Liver (tissue), 9 donors: ENCODE data around the gene HSDL2. TPM values are rescaled to one million over a fixed set of nuclear protein-coding genes. Genes with fewer than 3 reads are reported as not detected.

Experiments used
- DNase-seq: peaks from one replicate; pipeline ENCODE4 v3.0.0-alpha.2; 2017; ENCODE audit warnings: low spot score
- H3K27ac ChIP-seq, 2 donors: one replicate each; pipeline ENCODE4 v1.7.0; 2013; ENCODE audit warnings: inconsistent platforms in 2 of 2, low read length in 2 of 2, control low read depth in 1 of 2, low read depth in 1 of 2, mild to moderate bottlenecking in 1 of 2
- H3K27me3 ChIP-seq, 4 donors: one replicate each; pipeline versions ENCODE4 v1.6.1 to v1.7.0; 2013; ENCODE audit warnings: low read length in 3 of 4, inconsistent platforms in 1 of 4, mild to moderate bottlenecking in 1 of 4, moderate library complexity in 1 of 4; ENCODE audit not compliant: control insufficient read depth in 4 of 4, insufficient read depth in 4 of 4
- H3K36me3 ChIP-seq, 4 donors: one replicate each; pipeline versions ENCODE4 v1.6.1 to v1.7.0; 2013; ENCODE audit warnings: low read length in 3 of 4, mild to moderate bottlenecking in 3 of 4, low read depth in 1 of 4, moderate library complexity in 1 of 4; ENCODE audit not compliant: control insufficient read depth in 4 of 4, insufficient read depth in 3 of 4
- H3K4me1 ChIP-seq, 4 donors: one replicate each; pipeline versions ENCODE4 v1.6.1 to v1.7.0; 2013; ENCODE audit warnings: low read length in 3 of 4, mild to moderate bottlenecking in 3 of 4, moderate library complexity in 1 of 4; ENCODE audit not compliant: control insufficient read depth in 4 of 4, insufficient read depth in 4 of 4
- H3K4me3 ChIP-seq, 3 donors: one replicate each; pipeline versions ENCODE4 v1.6.1 to v1.7.0; 2013; ENCODE audit warnings: low read length in 3 of 3, control low read depth in 1 of 3, low read depth in 1 of 3, mild to moderate bottlenecking in 1 of 3
- H3K9ac ChIP-seq, 2 donors: one replicate each; pipeline ENCODE4 v1.7.0; 2013; ENCODE audit warnings: low read length in 2 of 2, mild to moderate bottlenecking in 2 of 2, moderate library complexity in 2 of 2, control low read depth in 1 of 2, low read depth in 1 of 2
- H3K9me3 ChIP-seq, 4 donors: one replicate each; pipeline versions ENCODE4 v1.6.1 to v1.7.0; 2013; ENCODE audit warnings: low read length in 3 of 4; ENCODE audit not compliant: control insufficient read depth in 4 of 4
- ATF3 ChIP-seq: IDR thresholded peaks from 2 replicates; pipeline ENCODE4 v1.6.1; 2016; ENCODE audit warnings: antibody characterized with exemption
- FOXA1 ChIP-seq: IDR thresholded peaks from 2 replicates; pipeline ENCODE4 v1.6.1; 2016; ENCODE audit warnings: antibody characterized with exemption
- FOXA2 ChIP-seq: IDR thresholded peaks from 2 replicates; pipeline ENCODE4 v1.6.1; 2016; ENCODE audit warnings: antibody characterized with exemption
- GABPA ChIP-seq, 2 donors: IDR thresholded peaks in 1 of 2; conservative IDR thresholded peaks in 1 of 2; 2 replicates each; pipeline ENCODE4 v1.6.1; 2016; ENCODE audit warnings: antibody characterized with exemption in 2 of 2, mild to moderate bottlenecking in 1 of 2, moderate library complexity in 1 of 2
- HNF4A ChIP-seq, 2 donors: conservative IDR thresholded peaks; 2 replicates each; pipeline ENCODE4 v1.6.1; 2016; ENCODE audit warnings: antibody characterized with exemption in 2 of 2, mild to moderate bottlenecking in 2 of 2
- HNF4G ChIP-seq: IDR thresholded peaks from 2 replicates; pipeline ENCODE4 v1.6.1; 2016; ENCODE audit warnings: antibody characterized with exemption
- JUND ChIP-seq, 2 donors: IDR thresholded peaks; 2 replicates each; pipeline ENCODE4 v1.6.1; 2016; ENCODE audit warnings: antibody characterized with exemption in 2 of 2
- MAX ChIP-seq: IDR thresholded peaks from 2 replicates; pipeline ENCODE4 v1.6.1; 2016; ENCODE audit warnings: antibody characterized with exemption
- NR2F2 ChIP-seq: IDR thresholded peaks from 2 replicates; pipeline ENCODE4 v1.6.1; 2016; ENCODE audit warnings: antibody characterized with exemption
- RAD21 ChIP-seq, 2 donors: IDR thresholded peaks; 2 replicates each; pipeline ENCODE4 v1.6.1; 2016; ENCODE audit warnings: antibody characterized with exemption in 2 of 2, mild to moderate bottlenecking in 2 of 2
- REST ChIP-seq: IDR thresholded peaks from 2 replicates; pipeline ENCODE4 v1.6.1; 2016; ENCODE audit warnings: antibody characterized with exemption, mild to moderate bottlenecking
- RXRA ChIP-seq, 2 donors: IDR thresholded peaks; 2 replicates each; pipeline ENCODE4 v1.6.1; 2017 to 2018; ENCODE audit warnings: antibody characterized with exemption in 2 of 2, mild to moderate bottlenecking in 1 of 2
- SP1 ChIP-seq: IDR thresholded peaks from 2 replicates; pipeline ENCODE4 v1.6.1; 2018; ENCODE audit warnings: antibody characterized with exemption, mild to moderate bottlenecking
- TAF1 ChIP-seq: conservative IDR thresholded peaks from 2 replicates; pipeline ENCODE4 v1.6.1; 2016; ENCODE audit warnings: antibody characterized with exemption, mild to moderate bottlenecking
- YY1 ChIP-seq: IDR thresholded peaks from 2 replicates; pipeline ENCODE4 v1.6.1; 2016; ENCODE audit warnings: antibody characterized with exemption, mild to moderate bottlenecking
- ZBTB33 ChIP-seq: IDR thresholded peaks from 2 replicates; pipeline ENCODE4 v1.6.1; 2016; ENCODE audit warnings: antibody characterized with exemption
- WGBS: extraction: QIAGEN DNeasy Blood & Tissue Kit; methylation state at CpG from one replicate; pipeline ENCODE4 v1.1.7; 2013; 5-methylcytosine and 5-hydroxymethylcytosine counted together
- polyA plus RNA-seq, 2 donors: library from polyadenylated mRNA; stranded (reverse) in 1 of 2; unstranded in 1 of 2; fragments of 200-250 nt in 1 of 2; fragments of >200 nt in 1 of 2; fragmentation: Nextera tagmentation in 1 of 2; extraction: Ambion mirVana in 1 of 2; gene quantifications; one replicate each; pipeline versions ENCODE4 v1.2.1 to v1.2.3, GENCODE V29; 2013 to 2015
- total RNA-seq, 2 donors: library from RNA; depleted of rRNA; stranded (reverse); fragments of >200 nt; gene quantifications; one replicate each; pipeline ENCODE4 v1.2.3, GENCODE V29; 2014
- donor health status: healthy.
- donor health status: healthy.
- donor health status: healthy.
- donor health status: healthy.
- donor health status: healthy.

Gene HSDL2
- total RNA-seq (100 to 1,000 TPM in 1 of 2 donors, 10 to 100 TPM in 1; 26.1 to 135 TPM), polyA plus RNA-seq (10 to 100 TPM; 72.2 to 86.9 TPM)

GRCh38 chr9:112380102-112380824 lies at the start of gene HSDL2:
HSDL2 (plus strand) TSS chr9:112380108; CDS start chr9:112380164, 56 bp downstream.
- peaks cover 16 to 62% (median 52%) of the 10 kb centered on the region in 4 donors for H3K4me1 ChIP-seq

GRCh38 chr9:112331674-112331952 lies 48.3 kb upstream of the HSDL2 start:
- H3K9ac ChIP-seq: no peak overlapping the region
- DNase-seq: no peak
- peak overlapping the region in 1 of 3 donors; percentile 17 for H3K4me3 ChIP-seq
- H3K4me1 ChIP-seq: peaks cover 6 to 34% (median 14%) of the 10 kb centered on the region in 4 donors
- peak overlapping the region in 1 of 2 donors; percentile 44 for H3K27ac ChIP-seq
- 46% methylated on average over 4 of the region's 4 CpGs for WGBS
- no peaks in the 10 kb centered on the region for H3K27me3 ChIP-seq
- no peaks in the 10 kb centered on the region for H3K9me3 ChIP-seq
- no peaks in the 10 kb centered on the region for H3K36me3 ChIP-seq
- no peak for TF ChIP-seq GABPA (IDR thresholded peaks at IDR 0.05 in 1 of 2, conservative IDR thresholded peaks at IDR 0.05 in 1 of 2)
- TF ChIP-seq YY1: peak; percentile 6

More at GRCh38 chr9:112380102-112380824, at the start of gene HSDL2:
- TF ChIP-seq TAF1 (peak; percentile 32), RXRA (IDR thresholded peaks at IDR 0.05) (peak; percentile 68 to 74), REST (peak; percentile 34), MAX (no peak)
- Histone ChIP-seq H3K36me3 (no peaks in the 10 kb centered on the region), H3K4me3 (peak within 1 kb of the TSS; percentile 77 to 90 (median 83)), H3K9ac (peak within 1 kb of the TSS; percentile 79 to 99), H3K9me3 (no peaks in the 10 kb centered on the region), H3K27ac (peak within 1 kb of the TSS; percentile 98 to 99), H3K27me3 (no peaks in the 10 kb centered on the region)
- under 1% methylated on average over 43 of the region's 43 CpGs for WGBS
- no peak for DNase-seq

- peaks cover 10 to 39% (median 19%) of the 10 kb centered on the region in 4 donors for H3K4me1 ChIP-seq
- no peaks in the 10 kb centered on the region for H3K9me3 ChIP-seq
- no peaks in the 10 kb centered on the region for H3K27me3 ChIP-seq
- peak overlapping the region; percentile 90 to 95 for H3K9ac ChIP-seq
- DNase-seq: no peak
- H3K4me3 ChIP-seq: peak overlapping the region; percentile 77 to 96 (median 84)
- WGBS: 3% methylated on average over 4 of the region's 4 CpGs
- H3K27ac ChIP-seq: peak overlapping the region; percentile 98 to 99
- no peaks in the 10 kb centered on the region for H3K36me3 ChIP-seq
- no peak for TF ChIP-seq ATF3
- TF ChIP-seq RAD21 (IDR thresholded peaks at IDR 0.05): no peak
- no peak for TF ChIP-seq RXRA (IDR thresholded peaks at IDR 0.05)
- TF ChIP-seq HNF4A (conservative IDR thresholded peaks at IDR 0.05): no peak
- no peak for TF ChIP-seq REST
- TF ChIP-seq GABPA (IDR thresholded peaks at IDR 0.05 in 1 of 2, conservative IDR thresholded peaks at IDR 0.05 in 1 of 2): no peak
- TF ChIP-seq YY1: no peak
- no peak for TF ChIP-seq FOXA1
- TF ChIP-seq ZBTB33: no peak
- no peak for TF ChIP-seq JUND (IDR thresholded peaks at IDR 0.05)
- TF ChIP-seq FOXA2: no peak
- no peak for TF ChIP-seq NR2F2
- TF ChIP-seq MAX: no peak
- TF ChIP-seq HNF4G: no peak
- no peak for TF ChIP-seq SP1
- no peak for TF ChIP-seq TAF1
These were observed 47.7 kb upstream of the HSDL2 start for GRCh38 chr9:112332214-112332613.
